K562 (cell line): ENCODE measurements around the gene WASL. TPM values are rescaled to one million over a fixed set of nuclear protein-coding genes. Genes with fewer than 3 reads are reported as not detected.

Source experiments
- ARID1B ChIP-seq: fragments of 450-650 bp; IDR thresholded peaks from 2 replicates; pipeline ENCODE4 v1.6.1; 2016; ENCODE audit warnings: antibody characterized with exemption, mild to moderate bottlenecking, inconsistent platforms
- ARNT ChIP-seq, 2 experiments: fragments of 450-650 bp; IDR thresholded peaks; 2 replicates each; pipeline ENCODE4 v1.6.1; 2016; ENCODE audit warnings: mild to moderate bottlenecking in 1 of 2
- CEBPB ChIP-seq: fragments of 450-650 bp; IDR thresholded peaks from 2 replicates; pipeline ENCODE4 v1.6.1; 2016; ENCODE audit warnings: missing genetic modification characterization, missing compliant biosample characterization
- CHD1 ChIP-seq: fragments of 200-600 bp; sonication (generic); IDR thresholded peaks from one replicate; pipeline ENCODE4 v1.6.1; 2012; ENCODE audit warnings: mild to moderate bottlenecking, moderate library complexity, low read length, inconsistent platforms
- E4F1 ChIP-seq: fragments of 250-450 bp; sonication (Bioruptor Pico); IDR thresholded peaks from 2 replicates; pipeline ENCODE4 v1.5.0; 2021; ENCODE audit warnings: mild to moderate bottlenecking, borderline replicate concordance
- FOXK2 ChIP-seq, 2 experiments: fragments of 450-650 bp; IDR thresholded peaks in 1 of 2; conservative IDR thresholded peaks in 1 of 2; 2 replicates each; pipeline ENCODE4 v1.6.1; 2016; ENCODE audit warnings: low read depth in 2 of 2, mild to moderate bottlenecking in 1 of 2
- GTF2B ChIP-seq: IDR thresholded peaks from 2 replicates; pipeline ENCODE4 v1.6.1; 2011; ENCODE audit not compliant: insufficient read length; ENCODE audit errors: extremely low read depth
- GTF2E2 ChIP-seq: fragments of 200-800 bp; sonication (Bioruptor generic); IDR thresholded peaks from 2 replicates; pipeline ENCODE4 v1.6.1; 2016; ENCODE audit warnings: missing genetic modification characterization, missing compliant biosample characterization
- NCOA1 ChIP-seq: fragments of 450-650 bp; IDR thresholded peaks from 2 replicates; pipeline ENCODE4 v1.6.1; 2016; ENCODE audit warnings: low read depth
- PHF20 ChIP-seq: fragments of 450-650 bp; IDR thresholded peaks from 2 replicates; pipeline ENCODE4 v1.6.1; 2018; ENCODE audit not compliant: partially characterized antibody
- RFX1 ChIP-seq: fragments of 450-650 bp; IDR thresholded peaks from 2 replicates; pipeline ENCODE4 v1.6.1; 2016; ENCODE audit warnings: mild to moderate bottlenecking, moderate library complexity
- ZNF316 ChIP-seq: fragments of 450-650 bp; IDR thresholded peaks from 2 replicates; pipeline ENCODE4 v1.6.1; 2016
- ZNF518B ChIP-seq: fragments of 250-450 bp; sonication (Bioruptor Pico); IDR thresholded peaks from 2 replicates; pipeline ENCODE4 v1.5.0; 2021; ENCODE audit warnings: mild to moderate bottlenecking, moderate library complexity
- ZNF561 ChIP-seq: fragments of 450-650 bp; formaldehyde crosslinking; conservative IDR thresholded peaks from 2 replicates; pipeline ENCODE4 v1.4.0; 2020; ENCODE audit warnings: mild to moderate bottlenecking, moderate library complexity
- polyA plus RNA-seq, 8 experiments: library from polyadenylated mRNA; depleted of rRNA in 4 of 8; stranded (reverse) in 5 of 8; unstranded in 3 of 8; fragments of >200 nt; fragmentation: Nextera tagmentation in 2 of 8; fragmentation: Illumina TruSeq in 1 of 8; extraction: Ambion mirVana in 2 of 8; extraction: Trizol in 1 of 8; gene quantifications; 2 replicates each; pipeline versions ENCODE4 v1.2.1 to v1.2.3, GENCODE V29; 2011 to 2014; ENCODE audit warnings: inconsistent platforms in 1 of 8, missing spikeins in 1 of 8
- total RNA-seq, 7 experiments: library from RNA; depleted of rRNA in 6 of 7; stranded (reverse); fragments of >200 nt in 6 of 7; fragmentation: Illumina TruSeq in 2 of 7; extraction: Trizol in 2 of 7; gene quantifications; 2 replicates each; pipeline versions ENCODE4 v1.2.1 to v1.2.3, GENCODE V29; 2011 to 2021; ENCODE audit warnings: low replicate concordance in 1 of 7
- TF ChIP-seq, protein P1 (sequence below), 3 experiments: IDR thresholded peaks in 2 of 3; conservative IDR thresholded peaks in 1 of 3; 2 replicates each; pipeline ENCODE4 v1.5.1; 2011 to 2012; ENCODE audit warnings: low read length in 3 of 3, mild to moderate bottlenecking in 3 of 3, control low read depth in 2 of 3, improper control_type of control experiment in 1 of 3, inconsistent platforms in 1 of 3, low read depth in 1 of 3, mixed read lengths in 1 of 3, moderate library complexity in 1 of 3; ENCODE audit not compliant: insufficient read depth in 2 of 3
- TF ChIP-seq, protein P2 (sequence below): sonication (generic); formaldehyde crosslinking; IDR thresholded peaks from 2 replicates; pipeline ENCODE4 v1.5.0; 2020; ENCODE audit warnings: missing genetic modification reagents
- TF ChIP-seq, protein P3 (sequence below), 2 experiments: fragments of 200-800 bp in 1 of 2; sonication (Bioruptor generic) in 1 of 2; sonication (generic) in 1 of 2; formaldehyde crosslinking in 1 of 2; IDR thresholded peaks in 1 of 2; conservative IDR thresholded peaks in 1 of 2; 2 replicates each; pipeline versions ENCODE4 v1.5.0 to v1.6.1; 2016 to 2020; ENCODE audit warnings: missing compliant biosample characterization in 1 of 2, missing genetic modification characterization in 1 of 2, missing genetic modification reagents in 1 of 2

Gene WASL
- total and polyA plus RNA-seq, 9 of the 15 experiments (the other 6 are each of a cell fraction or from before 2014, with no cell fraction given): 3.2 to 13.9 (median 8.3) TPM

- TF ChIP-seq CEBPB (tag): peak; percentile 98
- TF ChIP-seq E4F1 (CRISPR knock-in tag): 0 out of 2 replicates have a peak, but pooled peaks have one; percentile 35
- no peak for TF ChIP-seq RFX1
- TF ChIP-seq, protein P1, sequence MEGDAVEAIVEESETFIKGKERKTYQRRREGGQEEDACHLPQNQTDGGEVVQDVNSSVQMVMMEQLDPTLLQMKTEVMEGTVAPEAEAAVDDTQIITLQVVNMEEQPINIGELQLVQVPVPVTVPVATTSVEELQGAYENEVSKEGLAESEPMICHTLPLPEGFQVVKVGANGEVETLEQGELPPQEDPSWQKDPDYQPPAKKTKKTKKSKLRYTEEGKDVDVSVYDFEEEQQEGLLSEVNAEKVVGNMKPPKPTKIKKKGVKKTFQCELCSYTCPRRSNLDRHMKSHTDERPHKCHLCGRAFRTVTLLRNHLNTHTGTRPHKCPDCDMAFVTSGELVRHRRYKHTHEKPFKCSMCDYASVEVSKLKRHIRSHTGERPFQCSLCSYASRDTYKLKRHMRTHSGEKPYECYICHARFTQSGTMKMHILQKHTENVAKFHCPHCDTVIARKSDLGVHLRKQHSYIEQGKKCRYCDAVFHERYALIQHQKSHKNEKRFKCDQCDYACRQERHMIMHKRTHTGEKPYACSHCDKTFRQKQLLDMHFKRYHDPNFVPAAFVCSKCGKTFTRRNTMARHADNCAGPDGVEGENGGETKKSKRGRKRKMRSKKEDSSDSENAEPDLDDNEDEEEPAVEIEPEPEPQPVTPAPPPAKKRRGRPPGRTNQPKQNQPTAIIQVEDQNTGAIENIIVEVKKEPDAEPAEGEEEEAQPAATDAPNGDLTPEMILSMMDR (IDR thresholded peaks at IDR 0.05 in 2 of 3, conservative IDR thresholded peaks at IDR 0.05 in 1 of 3; ENCODE audit: insufficient read depth in 2 of 3, low read depth in 1 of 3, low read length in 3 of 3): peak in 2 of 3 experiments; percentile 8 to 49; a peak in 3 of 6 replicates
- TF ChIP-seq CHD1: peak; percentile 84
- 0 out of 2 replicates have a peak, but pooled peaks have one; percentile 21 for TF ChIP-seq GTF2E2
- 0 out of 2 replicates have a peak, but pooled peaks have one; percentile 57 for TF ChIP-seq NCOA1
- no peak for TF ChIP-seq ARID1B
- TF ChIP-seq, protein P2, sequence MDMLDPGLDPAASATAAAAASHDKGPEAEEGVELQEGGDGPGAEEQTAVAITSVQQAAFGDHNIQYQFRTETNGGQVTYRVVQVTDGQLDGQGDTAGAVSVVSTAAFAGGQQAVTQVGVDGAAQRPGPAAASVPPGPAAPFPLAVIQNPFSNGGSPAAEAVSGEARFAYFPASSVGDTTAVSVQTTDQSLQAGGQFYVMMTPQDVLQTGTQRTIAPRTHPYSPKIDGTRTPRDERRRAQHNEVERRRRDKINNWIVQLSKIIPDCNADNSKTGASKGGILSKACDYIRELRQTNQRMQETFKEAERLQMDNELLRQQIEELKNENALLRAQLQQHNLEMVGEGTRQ (CRISPR knock-in tag): no peak
- TF ChIP-seq ZNF518B: no peak
- no peak for TF ChIP-seq GTF2B
- no peak for TF ChIP-seq ZNF316
- TF ChIP-seq ZNF561 (CRISPR knock-in tag): no peak
- TF ChIP-seq, protein P3, sequence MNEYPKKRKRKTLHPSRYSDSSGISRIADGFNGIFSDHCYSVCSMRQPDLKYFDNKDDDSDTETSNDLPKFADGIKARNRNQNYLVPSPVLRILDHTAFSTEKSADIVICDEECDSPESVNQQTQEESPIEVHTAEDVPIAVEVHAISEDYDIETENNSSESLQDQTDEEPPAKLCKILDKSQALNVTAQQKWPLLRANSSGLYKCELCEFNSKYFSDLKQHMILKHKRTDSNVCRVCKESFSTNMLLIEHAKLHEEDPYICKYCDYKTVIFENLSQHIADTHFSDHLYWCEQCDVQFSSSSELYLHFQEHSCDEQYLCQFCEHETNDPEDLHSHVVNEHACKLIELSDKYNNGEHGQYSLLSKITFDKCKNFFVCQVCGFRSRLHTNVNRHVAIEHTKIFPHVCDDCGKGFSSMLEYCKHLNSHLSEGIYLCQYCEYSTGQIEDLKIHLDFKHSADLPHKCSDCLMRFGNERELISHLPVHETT (CRISPR knock-in tag; conservative IDR thresholded peaks at IDR 0.05 in 1 of 2, IDR thresholded peaks at IDR 0.05 in 1 of 2): no peak
- peak in 1 of 2 experiments; percentile 77; a peak in 1 of 4 replicates for TF ChIP-seq ARNT (IDR thresholded peaks at IDR 0.05)
- peak; percentile 25 for TF ChIP-seq PHF20
- peak; percentile 13 to 44; a peak in 2 of 4 replicates for TF ChIP-seq FOXK2 (conservative IDR thresholded peaks at IDR 0.05 in 1 of 2, IDR thresholded peaks at IDR 0.05 in 1 of 2; ENCODE audit: low read depth in 2 of 2)
Measured at GRCh38 chr7:123749537-123749857, 694 bp upstream of the WASL start (continued).
